Liver (tissue), 9 donors: Measurements from ENCODE around the gene ZNF555. TPM values are rescaled to one million over a fixed set of nuclear protein-coding genes. Genes with fewer than 3 reads are reported as not detected.

Source experiments
- DNase-seq: peaks from one replicate; pipeline ENCODE4 v3.0.0-alpha.2; 2017; ENCODE audit warnings: low spot score
- H3K27ac ChIP-seq, 2 donors: one replicate each; pipeline ENCODE4 v1.7.0; 2013; ENCODE audit warnings: inconsistent platforms in 2 of 2, low read length in 2 of 2, control low read depth in 1 of 2, low read depth in 1 of 2, mild to moderate bottlenecking in 1 of 2
- H3K27me3 ChIP-seq, 4 donors: one replicate each; pipeline versions ENCODE4 v1.6.1 to v1.7.0; 2013; ENCODE audit warnings: low read length in 3 of 4, inconsistent platforms in 1 of 4, mild to moderate bottlenecking in 1 of 4, moderate library complexity in 1 of 4; ENCODE audit not compliant: control insufficient read depth in 4 of 4, insufficient read depth in 4 of 4
- H3K36me3 ChIP-seq, 4 donors: one replicate each; pipeline versions ENCODE4 v1.6.1 to v1.7.0; 2013; ENCODE audit warnings: low read length in 3 of 4, mild to moderate bottlenecking in 3 of 4, low read depth in 1 of 4, moderate library complexity in 1 of 4; ENCODE audit not compliant: control insufficient read depth in 4 of 4, insufficient read depth in 3 of 4
- H3K4me1 ChIP-seq, 4 donors: one replicate each; pipeline versions ENCODE4 v1.6.1 to v1.7.0; 2013; ENCODE audit warnings: low read length in 3 of 4, mild to moderate bottlenecking in 3 of 4, moderate library complexity in 1 of 4; ENCODE audit not compliant: control insufficient read depth in 4 of 4, insufficient read depth in 4 of 4
- H3K4me3 ChIP-seq, 3 donors: one replicate each; pipeline versions ENCODE4 v1.6.1 to v1.7.0; 2013; ENCODE audit warnings: low read length in 3 of 3, control low read depth in 1 of 3, low read depth in 1 of 3, mild to moderate bottlenecking in 1 of 3
- H3K9ac ChIP-seq, 2 donors: one replicate each; pipeline ENCODE4 v1.7.0; 2013; ENCODE audit warnings: low read length in 2 of 2, mild to moderate bottlenecking in 2 of 2, moderate library complexity in 2 of 2, control low read depth in 1 of 2, low read depth in 1 of 2
- H3K9me3 ChIP-seq, 4 donors: one replicate each; pipeline versions ENCODE4 v1.6.1 to v1.7.0; 2013; ENCODE audit warnings: low read length in 3 of 4; ENCODE audit not compliant: control insufficient read depth in 4 of 4
- EGR1 ChIP-seq, 2 donors: IDR thresholded peaks; 2 replicates each; pipeline ENCODE4 v1.6.1; 2016 to 2018; ENCODE audit warnings: antibody characterized with exemption in 2 of 2, low read depth in 2 of 2
- FOXA1 ChIP-seq: IDR thresholded peaks from 2 replicates; pipeline ENCODE4 v1.6.1; 2016; ENCODE audit warnings: antibody characterized with exemption
- FOXA2 ChIP-seq: IDR thresholded peaks from 2 replicates; pipeline ENCODE4 v1.6.1; 2016; ENCODE audit warnings: antibody characterized with exemption
- GABPA ChIP-seq, 2 donors: IDR thresholded peaks in 1 of 2; conservative IDR thresholded peaks in 1 of 2; 2 replicates each; pipeline ENCODE4 v1.6.1; 2016; ENCODE audit warnings: antibody characterized with exemption in 2 of 2, mild to moderate bottlenecking in 1 of 2, moderate library complexity in 1 of 2
- HNF4A ChIP-seq, 2 donors: conservative IDR thresholded peaks; 2 replicates each; pipeline ENCODE4 v1.6.1; 2016; ENCODE audit warnings: antibody characterized with exemption in 2 of 2, mild to moderate bottlenecking in 2 of 2
- HNF4G ChIP-seq: IDR thresholded peaks from 2 replicates; pipeline ENCODE4 v1.6.1; 2016; ENCODE audit warnings: antibody characterized with exemption
- JUND ChIP-seq, 2 donors: IDR thresholded peaks; 2 replicates each; pipeline ENCODE4 v1.6.1; 2016; ENCODE audit warnings: antibody characterized with exemption in 2 of 2
- NR2F2 ChIP-seq: IDR thresholded peaks from 2 replicates; pipeline ENCODE4 v1.6.1; 2016; ENCODE audit warnings: antibody characterized with exemption
- RAD21 ChIP-seq, 2 donors: IDR thresholded peaks; 2 replicates each; pipeline ENCODE4 v1.6.1; 2016; ENCODE audit warnings: antibody characterized with exemption in 2 of 2, mild to moderate bottlenecking in 2 of 2
- RXRA ChIP-seq, 2 donors: IDR thresholded peaks; 2 replicates each; pipeline ENCODE4 v1.6.1; 2017 to 2018; ENCODE audit warnings: antibody characterized with exemption in 2 of 2, mild to moderate bottlenecking in 1 of 2
- SP1 ChIP-seq: IDR thresholded peaks from 2 replicates; pipeline ENCODE4 v1.6.1; 2018; ENCODE audit warnings: antibody characterized with exemption, mild to moderate bottlenecking
- TAF1 ChIP-seq: conservative IDR thresholded peaks from 2 replicates; pipeline ENCODE4 v1.6.1; 2016; ENCODE audit warnings: antibody characterized with exemption, mild to moderate bottlenecking
- YY1 ChIP-seq: IDR thresholded peaks from 2 replicates; pipeline ENCODE4 v1.6.1; 2016; ENCODE audit warnings: antibody characterized with exemption, mild to moderate bottlenecking
- WGBS: extraction: QIAGEN DNeasy Blood & Tissue Kit; methylation state at CpG from one replicate; pipeline ENCODE4 v1.1.7; 2013; 5-methylcytosine and 5-hydroxymethylcytosine counted together
- polyA plus RNA-seq, 2 donors: library from polyadenylated mRNA; stranded (reverse) in 1 of 2; unstranded in 1 of 2; fragments of 200-250 nt in 1 of 2; fragments of >200 nt in 1 of 2; fragmentation: Nextera tagmentation in 1 of 2; extraction: Ambion mirVana in 1 of 2; gene quantifications; one replicate each; pipeline versions ENCODE4 v1.2.1 to v1.2.3, GENCODE V29; 2013 to 2015
- total RNA-seq, 2 donors: library from RNA; depleted of rRNA; stranded (reverse); fragments of >200 nt; gene quantifications; one replicate each; pipeline ENCODE4 v1.2.3, GENCODE V29; 2014
- TF ChIP-seq, protein P1 (sequence below): IDR thresholded peaks from 2 replicates; pipeline ENCODE4 v1.6.1; 2016; ENCODE audit warnings: antibody characterized with exemption, mild to moderate bottlenecking
- TF ChIP-seq, protein P2 (sequence below): fragments of 150-350 bp; IDR thresholded peaks from 2 replicates; pipeline ENCODE4 v1.5.1; 2017; ENCODE audit warnings: improper control_type of control experiment, low read depth, low read length; ENCODE audit not compliant: missing input control
- TF ChIP-seq, protein P3 (sequence below): IDR thresholded peaks from 2 replicates; pipeline ENCODE4 v1.6.1; 2016; ENCODE audit warnings: antibody characterized with exemption
- TF ChIP-seq, protein P4 (sequence below): IDR thresholded peaks from 2 replicates; pipeline ENCODE4 v1.6.1; 2016; ENCODE audit warnings: antibody characterized with exemption
- TF ChIP-seq, protein P5 (sequence below): IDR thresholded peaks from 2 replicates; pipeline ENCODE4 v1.6.1; 2016; ENCODE audit warnings: antibody characterized with exemption
- donor health status: healthy.
- donor health status: healthy.
- donor health status: healthy.
- donor health status: healthy.
- donor health status: healthy.

ZNF555 gene
- total and polyA plus RNA-seq, 4 donors: 1.3 to 2.8 (median 2.2) TPM

DNA sequence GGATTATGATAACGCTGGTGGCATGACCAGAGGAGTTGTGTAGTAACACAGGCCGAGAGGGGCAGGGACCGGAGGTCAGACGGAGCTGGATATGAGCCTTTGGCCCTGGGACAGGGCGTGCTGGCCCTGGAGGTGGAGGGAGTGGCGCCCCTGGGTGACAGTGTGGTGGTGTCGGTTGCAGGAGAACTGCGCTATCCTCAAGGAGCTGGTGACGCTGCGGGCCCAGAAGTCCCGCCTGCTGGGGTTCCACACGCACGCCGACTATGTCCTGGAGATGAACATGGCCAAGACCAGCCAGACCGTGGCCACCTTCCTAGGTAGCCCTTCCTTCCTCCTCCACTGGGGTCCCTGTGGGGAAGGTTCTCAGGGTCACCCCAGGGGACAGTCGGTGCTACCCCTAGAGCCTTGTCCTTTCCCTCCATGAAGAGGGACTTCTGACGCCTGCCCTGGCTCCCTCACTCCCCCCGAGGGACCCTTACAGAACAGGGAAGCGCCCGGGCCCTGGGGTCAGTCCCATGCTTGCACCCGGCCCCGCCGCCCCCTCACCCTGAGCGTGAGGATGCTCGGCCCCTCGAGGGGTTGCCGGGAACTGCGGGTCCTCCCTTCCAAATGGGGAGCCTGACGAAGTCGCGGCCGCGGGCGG, 34.4 kb upstream of the ZNF555 start:
- no peaks in the 10 kb centered on the region for H3K27me3 ChIP-seq
- no peak for TF ChIP-seq HNF4G
- TF ChIP-seq GABPA (IDR thresholded peaks at IDR 0.05 in 1 of 2, conservative IDR thresholded peaks at IDR 0.05 in 1 of 2): no peak
- TF ChIP-seq, protein P1, sequence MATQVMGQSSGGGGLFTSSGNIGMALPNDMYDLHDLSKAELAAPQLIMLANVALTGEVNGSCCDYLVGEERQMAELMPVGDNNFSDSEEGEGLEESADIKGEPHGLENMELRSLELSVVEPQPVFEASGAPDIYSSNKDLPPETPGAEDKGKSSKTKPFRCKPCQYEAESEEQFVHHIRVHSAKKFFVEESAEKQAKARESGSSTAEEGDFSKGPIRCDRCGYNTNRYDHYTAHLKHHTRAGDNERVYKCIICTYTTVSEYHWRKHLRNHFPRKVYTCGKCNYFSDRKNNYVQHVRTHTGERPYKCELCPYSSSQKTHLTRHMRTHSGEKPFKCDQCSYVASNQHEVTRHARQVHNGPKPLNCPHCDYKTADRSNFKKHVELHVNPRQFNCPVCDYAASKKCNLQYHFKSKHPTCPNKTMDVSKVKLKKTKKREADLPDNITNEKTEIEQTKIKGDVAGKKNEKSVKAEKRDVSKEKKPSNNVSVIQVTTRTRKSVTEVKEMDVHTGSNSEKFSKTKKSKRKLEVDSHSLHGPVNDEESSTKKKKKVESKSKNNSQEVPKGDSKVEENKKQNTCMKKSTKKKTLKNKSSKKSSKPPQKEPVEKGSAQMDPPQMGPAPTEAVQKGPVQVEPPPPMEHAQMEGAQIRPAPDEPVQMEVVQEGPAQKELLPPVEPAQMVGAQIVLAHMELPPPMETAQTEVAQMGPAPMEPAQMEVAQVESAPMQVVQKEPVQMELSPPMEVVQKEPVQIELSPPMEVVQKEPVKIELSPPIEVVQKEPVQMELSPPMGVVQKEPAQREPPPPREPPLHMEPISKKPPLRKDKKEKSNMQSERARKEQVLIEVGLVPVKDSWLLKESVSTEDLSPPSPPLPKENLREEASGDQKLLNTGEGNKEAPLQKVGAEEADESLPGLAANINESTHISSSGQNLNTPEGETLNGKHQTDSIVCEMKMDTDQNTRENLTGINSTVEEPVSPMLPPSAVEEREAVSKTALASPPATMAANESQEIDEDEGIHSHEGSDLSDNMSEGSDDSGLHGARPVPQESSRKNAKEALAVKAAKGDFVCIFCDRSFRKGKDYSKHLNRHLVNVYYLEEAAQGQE: no peak
- TF ChIP-seq FOXA2: no peak
- no peak for TF ChIP-seq YY1
- TF ChIP-seq, protein P2, sequence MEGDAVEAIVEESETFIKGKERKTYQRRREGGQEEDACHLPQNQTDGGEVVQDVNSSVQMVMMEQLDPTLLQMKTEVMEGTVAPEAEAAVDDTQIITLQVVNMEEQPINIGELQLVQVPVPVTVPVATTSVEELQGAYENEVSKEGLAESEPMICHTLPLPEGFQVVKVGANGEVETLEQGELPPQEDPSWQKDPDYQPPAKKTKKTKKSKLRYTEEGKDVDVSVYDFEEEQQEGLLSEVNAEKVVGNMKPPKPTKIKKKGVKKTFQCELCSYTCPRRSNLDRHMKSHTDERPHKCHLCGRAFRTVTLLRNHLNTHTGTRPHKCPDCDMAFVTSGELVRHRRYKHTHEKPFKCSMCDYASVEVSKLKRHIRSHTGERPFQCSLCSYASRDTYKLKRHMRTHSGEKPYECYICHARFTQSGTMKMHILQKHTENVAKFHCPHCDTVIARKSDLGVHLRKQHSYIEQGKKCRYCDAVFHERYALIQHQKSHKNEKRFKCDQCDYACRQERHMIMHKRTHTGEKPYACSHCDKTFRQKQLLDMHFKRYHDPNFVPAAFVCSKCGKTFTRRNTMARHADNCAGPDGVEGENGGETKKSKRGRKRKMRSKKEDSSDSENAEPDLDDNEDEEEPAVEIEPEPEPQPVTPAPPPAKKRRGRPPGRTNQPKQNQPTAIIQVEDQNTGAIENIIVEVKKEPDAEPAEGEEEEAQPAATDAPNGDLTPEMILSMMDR: no peak
- no peak for TF ChIP-seq EGR1 (IDR thresholded peaks at IDR 0.05; ENCODE audit: low read depth in 2 of 2)
- no peak for TF ChIP-seq FOXA1
- TF ChIP-seq, protein P3, sequence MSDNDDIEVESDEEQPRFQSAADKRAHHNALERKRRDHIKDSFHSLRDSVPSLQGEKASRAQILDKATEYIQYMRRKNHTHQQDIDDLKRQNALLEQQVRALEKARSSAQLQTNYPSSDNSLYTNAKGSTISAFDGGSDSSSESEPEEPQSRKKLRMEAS: no peak
- TF ChIP-seq RAD21 (IDR thresholded peaks at IDR 0.05): no peak
- TF ChIP-seq JUND (IDR thresholded peaks at IDR 0.05): no peak
- TF ChIP-seq RXRA (IDR thresholded peaks at IDR 0.05): no peak
- TF ChIP-seq NR2F2: no peak
- TF ChIP-seq TAF1: no peak
- no peak for TF ChIP-seq SP1
- TF ChIP-seq, protein P4, sequence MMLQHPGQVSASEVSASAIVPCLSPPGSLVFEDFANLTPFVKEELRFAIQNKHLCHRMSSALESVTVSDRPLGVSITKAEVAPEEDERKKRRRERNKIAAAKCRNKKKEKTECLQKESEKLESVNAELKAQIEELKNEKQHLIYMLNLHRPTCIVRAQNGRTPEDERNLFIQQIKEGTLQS: no peak
- TF ChIP-seq HNF4A (conservative IDR thresholded peaks at IDR 0.05): no peak
- H3K9me3 ChIP-seq: no peaks in the 10 kb centered on the region
- WGBS: 95% methylated on average over 34 of the region's 34 CpGs
- H3K9ac ChIP-seq: no peak overlapping the region
- no peak for DNase-seq
- H3K4me1 ChIP-seq: peaks cover 4 to 21% (median 11%) of the 10 kb centered on the region in 4 donors
- peaks cover 0 to 44% (median 7%) of the 10 kb centered on the region in 4 donors for H3K36me3 ChIP-seq
- H3K27ac ChIP-seq: no peak overlapping the region
- no peak overlapping the region for H3K4me3 ChIP-seq

DNA sequence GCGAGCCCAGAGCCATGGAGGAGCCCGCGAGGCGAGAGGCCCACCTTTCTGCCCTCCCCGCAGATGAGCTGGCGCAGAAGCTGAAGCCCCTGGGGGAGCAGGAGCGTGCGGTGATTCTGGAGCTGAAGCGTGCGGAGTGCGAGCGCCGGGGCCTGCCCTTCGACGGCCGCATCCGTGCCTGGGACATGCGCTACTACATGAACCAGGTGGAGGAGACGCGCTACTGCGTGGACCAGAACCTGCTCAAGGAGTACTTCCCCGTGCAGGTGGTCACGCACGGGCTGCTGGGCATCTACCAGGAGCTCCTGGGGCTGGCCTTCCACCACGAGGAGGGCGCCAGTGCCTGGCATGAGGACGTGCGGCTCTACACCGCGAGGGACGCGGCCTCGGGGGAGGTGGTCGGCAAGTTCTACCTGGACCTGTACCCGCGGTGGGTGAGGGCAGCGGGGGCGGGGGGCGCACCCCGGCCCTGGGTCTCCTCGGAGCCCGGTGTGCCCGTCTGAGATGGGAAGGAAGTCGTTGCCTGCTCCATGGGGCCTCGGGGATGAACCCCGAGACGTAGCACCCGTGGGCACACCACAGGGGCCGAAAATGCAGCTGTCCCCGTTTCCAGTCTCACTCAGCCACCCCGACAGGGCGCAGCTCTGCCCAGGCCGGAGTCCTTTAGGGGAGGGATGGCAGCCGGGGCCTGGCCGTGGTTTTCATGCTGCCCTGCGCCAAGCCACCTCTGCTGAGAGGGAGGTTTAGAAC, 33.7 kb upstream of the ZNF555 start:
- 97% methylated on average over 56 of the region's 56 CpGs for WGBS
- DNase-seq: no peak
- H3K36me3 ChIP-seq: peaks cover 0 to 42% (median 7%) of the 10 kb centered on the region in 4 donors
- H3K27ac ChIP-seq: no peak overlapping the region
- peaks cover 5 to 28% (median 16%) of the 10 kb centered on the region in 4 donors for H3K4me1 ChIP-seq
- no peak overlapping the region for H3K9ac ChIP-seq
- H3K27me3 ChIP-seq: no peaks in the 10 kb centered on the region
- H3K4me3 ChIP-seq: no peak overlapping the region
- no peaks in the 10 kb centered on the region for H3K9me3 ChIP-seq
- TF ChIP-seq HNF4A (conservative IDR thresholded peaks at IDR 0.05) (no peak), RAD21 (IDR thresholded peaks at IDR 0.05) (no peak), SP1 (no peak), YY1 (no peak), EGR1 (IDR thresholded peaks at IDR 0.05; ENCODE audit: low read depth in 2 of 2) (no peak), JUND (IDR thresholded peaks at IDR 0.05) (no peak), FOXA1 (no peak)
- TF ChIP-seq, protein P5, sequence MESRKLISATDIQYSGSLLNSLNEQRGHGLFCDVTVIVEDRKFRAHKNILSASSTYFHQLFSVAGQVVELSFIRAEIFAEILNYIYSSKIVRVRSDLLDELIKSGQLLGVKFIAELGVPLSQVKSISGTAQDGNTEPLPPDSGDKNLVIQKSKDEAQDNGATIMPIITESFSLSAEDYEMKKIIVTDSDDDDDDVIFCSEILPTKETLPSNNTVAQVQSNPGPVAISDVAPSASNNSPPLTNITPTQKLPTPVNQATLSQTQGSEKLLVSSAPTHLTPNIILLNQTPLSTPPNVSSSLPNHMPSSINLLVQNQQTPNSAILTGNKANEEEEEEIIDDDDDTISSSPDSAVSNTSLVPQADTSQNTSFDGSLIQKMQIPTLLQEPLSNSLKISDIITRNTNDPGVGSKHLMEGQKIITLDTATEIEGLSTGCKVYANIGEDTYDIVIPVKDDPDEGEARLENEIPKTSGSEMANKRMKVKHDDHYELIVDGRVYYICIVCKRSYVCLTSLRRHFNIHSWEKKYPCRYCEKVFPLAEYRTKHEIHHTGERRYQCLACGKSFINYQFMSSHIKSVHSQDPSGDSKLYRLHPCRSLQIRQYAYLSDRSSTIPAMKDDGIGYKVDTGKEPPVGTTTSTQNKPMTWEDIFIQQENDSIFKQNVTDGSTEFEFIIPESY: no peak
- TF ChIP-seq, protein P2: no peak
